GM12878 (cell line): ENCODE measurements around the gene CREB5. TPM values are rescaled to one million over a fixed set of nuclear protein-coding genes. Genes with fewer than 3 reads are reported as not detected.

ENCODE experiments used
- NFXL1 ChIP-seq: fragments of 450-650 bp; IDR thresholded peaks from 2 replicates; pipeline ENCODE4 v1.6.1; 2017; ENCODE audit warnings: antibody characterized with exemption, mild to moderate bottlenecking, borderline replicate concordance
- NFYB ChIP-seq: IDR thresholded peaks from 2 replicates; pipeline ENCODE4 v1.6.1; 2011; ENCODE audit warnings: low read depth, mild to moderate bottlenecking, low read length, improper control_type of control experiment, moderate library complexity; ENCODE audit not compliant: insufficient read depth
- ZNF384 ChIP-seq: IDR thresholded peaks from 2 replicates; pipeline ENCODE4 v1.6.1; 2012; ENCODE audit warnings: low read depth, mild to moderate bottlenecking, low read length, improper control_type of control experiment, borderline replicate concordance
- polyA plus RNA-seq, 11 experiments: library from polyadenylated mRNA; depleted of rRNA in 4 of 11; unstranded in 6 of 11; stranded (reverse) in 5 of 11; fragments of >200 nt; fragmentation: Nextera tagmentation in 4 of 11; fragmentation: Illumina TruSeq in 1 of 11; extraction: Ambion mirVana in 4 of 11; extraction: Trizol in 1 of 11; gene quantifications; 1 replicate in 1 of 11; 2 replicates in 10 of 11; pipeline versions ENCODE4 v1.2.1 to v1.2.3, GENCODE V29; 2011 to 2016; ENCODE audit warnings: inconsistent platforms in 2 of 11, missing spikeins in 2 of 11, low read depth in 1 of 11
- total RNA-seq, 4 experiments: library from RNA; depleted of rRNA in 3 of 4; stranded (reverse); fragments of >200 nt in 3 of 4; fragmentation: Illumina TruSeq in 1 of 4; extraction: Trizol in 1 of 4; gene quantifications; 2 replicates each; pipeline versions ENCODE4 v1.2.1 to v1.2.3, GENCODE V29; 2013 to 2021
- TF ChIP-seq, protein P1 (sequence below): IDR thresholded peaks from 2 replicates; pipeline ENCODE4 v1.6.1; 2011; ENCODE audit warnings: borderline replicate concordance, low read depth, mild to moderate bottlenecking, moderate library complexity, low read length; ENCODE audit not compliant: insufficient read depth, poor library complexity, severe bottlenecking
- TF ChIP-seq, protein P2 (sequence below): fragments of 450-650 bp; IDR thresholded peaks from 2 replicates; pipeline ENCODE4 v1.6.1; 2017; ENCODE audit warnings: mild to moderate bottlenecking, moderate library complexity

Gene CREB5
- total and polyA plus RNA-seq, 10 of the 15 experiments (the other 5 are each of a cell fraction or from before 2014, with no cell fraction given) = 12.9 to 74.1 (median 53.0) TPM

DNA sequence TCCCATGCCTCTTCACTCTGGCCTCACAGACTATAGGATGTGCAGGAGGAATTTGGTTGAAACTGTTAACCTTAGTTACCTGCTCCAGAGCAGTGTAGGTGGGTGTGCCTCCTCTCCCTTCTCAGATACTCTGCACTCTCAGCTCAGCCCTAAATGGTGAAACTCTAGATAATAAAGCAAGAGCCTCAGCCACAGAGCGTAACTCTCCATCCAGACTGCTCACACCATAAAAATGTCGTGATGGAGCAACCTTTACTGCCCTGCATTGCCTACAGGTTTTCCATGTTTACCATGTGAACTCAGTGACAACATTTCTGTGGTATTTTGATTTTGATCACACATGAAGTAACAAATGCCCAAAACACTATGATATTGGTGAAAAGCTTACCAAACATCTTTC lies 227.7 kb downstream of the CREB5 start (continued):
- TF ChIP-seq ZNF384 = no peak
- TF ChIP-seq, protein P1, sequence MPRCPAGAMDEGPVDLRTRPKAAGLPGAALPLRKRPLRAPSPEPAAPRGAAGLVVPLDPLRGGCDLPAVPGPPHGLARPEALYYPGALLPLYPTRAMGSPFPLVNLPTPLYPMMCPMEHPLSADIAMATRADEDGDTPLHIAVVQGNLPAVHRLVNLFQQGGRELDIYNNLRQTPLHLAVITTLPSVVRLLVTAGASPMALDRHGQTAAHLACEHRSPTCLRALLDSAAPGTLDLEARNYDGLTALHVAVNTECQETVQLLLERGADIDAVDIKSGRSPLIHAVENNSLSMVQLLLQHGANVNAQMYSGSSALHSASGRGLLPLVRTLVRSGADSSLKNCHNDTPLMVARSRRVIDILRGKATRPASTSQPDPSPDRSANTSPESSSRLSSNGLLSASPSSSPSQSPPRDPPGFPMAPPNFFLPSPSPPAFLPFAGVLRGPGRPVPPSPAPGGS = no peak
- no peak for TF ChIP-seq NFXL1
- TF ChIP-seq, protein P2, sequence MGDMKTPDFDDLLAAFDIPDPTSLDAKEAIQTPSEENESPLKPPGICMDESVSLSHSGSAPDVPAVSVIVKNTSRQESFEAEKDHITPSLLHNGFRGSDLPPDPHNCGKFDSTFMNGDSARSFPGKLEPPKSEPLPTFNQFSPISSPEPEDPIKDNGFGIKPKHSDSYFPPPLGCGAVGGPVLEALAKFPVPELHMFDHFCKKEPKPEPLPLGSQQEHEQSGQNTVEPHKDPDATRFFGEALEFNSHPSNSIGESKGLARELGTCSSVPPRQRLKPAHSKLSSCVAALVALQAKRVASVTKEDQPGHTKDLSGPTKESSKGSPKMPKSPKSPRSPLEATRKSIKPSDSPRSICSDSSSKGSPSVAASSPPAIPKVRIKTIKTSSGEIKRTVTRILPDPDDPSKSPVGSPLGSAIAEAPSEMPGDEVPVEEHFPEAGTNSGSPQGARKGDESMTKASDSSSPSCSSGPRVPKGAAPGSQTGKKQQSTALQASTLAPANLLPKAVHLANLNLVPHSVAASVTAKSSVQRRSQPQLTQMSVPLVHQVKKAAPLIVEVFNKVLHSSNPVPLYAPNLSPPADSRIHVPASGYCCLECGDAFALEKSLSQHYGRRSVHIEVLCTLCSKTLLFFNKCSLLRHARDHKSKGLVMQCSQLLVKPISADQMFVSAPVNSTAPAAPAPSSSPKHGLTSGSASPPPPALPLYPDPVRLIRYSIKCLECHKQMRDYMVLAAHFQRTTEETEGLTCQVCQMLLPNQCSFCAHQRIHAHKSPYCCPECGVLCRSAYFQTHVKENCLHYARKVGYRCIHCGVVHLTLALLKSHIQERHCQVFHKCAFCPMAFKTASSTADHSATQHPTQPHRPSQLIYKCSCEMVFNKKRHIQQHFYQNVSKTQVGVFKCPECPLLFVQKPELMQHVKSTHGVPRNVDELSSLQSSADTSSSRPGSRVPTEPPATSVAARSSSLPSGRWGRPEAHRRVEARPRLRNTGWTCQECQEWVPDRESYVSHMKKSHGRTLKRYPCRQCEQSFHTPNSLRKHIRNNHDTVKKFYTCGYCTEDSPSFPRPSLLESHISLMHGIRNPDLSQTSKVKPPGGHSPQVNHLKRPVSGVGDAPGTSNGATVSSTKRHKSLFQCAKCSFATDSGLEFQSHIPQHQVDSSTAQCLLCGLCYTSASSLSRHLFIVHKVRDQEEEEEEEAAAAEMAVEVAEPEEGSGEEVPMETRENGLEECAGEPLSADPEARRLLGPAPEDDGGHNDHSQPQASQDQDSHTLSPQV = no peak
- no peak for TF ChIP-seq NFYB
- TF ChIP-seq, all 136 proteins: peak for 0
